ENCODE measurements around the gene CDH8.

The CDH8 gene

DNA sequence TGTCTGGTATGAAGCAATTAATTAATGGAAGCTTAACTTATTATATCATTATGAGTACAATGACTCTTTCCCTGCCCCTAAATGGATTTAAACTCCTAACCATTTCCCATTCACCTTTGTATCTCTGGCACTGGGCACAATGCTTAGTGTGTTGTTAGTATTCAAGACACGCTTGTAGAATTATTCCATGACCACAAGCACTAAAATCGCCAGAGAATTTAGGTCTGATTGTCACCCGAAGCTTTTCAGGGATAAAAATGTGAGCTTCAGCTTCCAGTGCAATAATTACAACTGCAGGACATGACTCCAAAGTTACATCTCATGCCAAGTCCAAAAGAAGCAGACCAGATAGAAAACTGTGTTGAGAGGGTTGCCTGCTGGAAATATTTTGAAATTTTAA is 101.6 kb downstream of the CDH8 start:
- TF ChIP-seq POLR2AphosphoS5 (IDR thresholded peaks at IDR 0.05; ENCODE audit: low read depth) (no peak), SPI1 (IDR thresholded peaks at IDR 0.05; ENCODE audit: borderline replicate concordance, low read depth) (no peak), GABPA (IDR thresholded peaks at IDR 0.05; ENCODE audit: low read depth) (no peak)
- TF ChIP-seq, protein P1, sequence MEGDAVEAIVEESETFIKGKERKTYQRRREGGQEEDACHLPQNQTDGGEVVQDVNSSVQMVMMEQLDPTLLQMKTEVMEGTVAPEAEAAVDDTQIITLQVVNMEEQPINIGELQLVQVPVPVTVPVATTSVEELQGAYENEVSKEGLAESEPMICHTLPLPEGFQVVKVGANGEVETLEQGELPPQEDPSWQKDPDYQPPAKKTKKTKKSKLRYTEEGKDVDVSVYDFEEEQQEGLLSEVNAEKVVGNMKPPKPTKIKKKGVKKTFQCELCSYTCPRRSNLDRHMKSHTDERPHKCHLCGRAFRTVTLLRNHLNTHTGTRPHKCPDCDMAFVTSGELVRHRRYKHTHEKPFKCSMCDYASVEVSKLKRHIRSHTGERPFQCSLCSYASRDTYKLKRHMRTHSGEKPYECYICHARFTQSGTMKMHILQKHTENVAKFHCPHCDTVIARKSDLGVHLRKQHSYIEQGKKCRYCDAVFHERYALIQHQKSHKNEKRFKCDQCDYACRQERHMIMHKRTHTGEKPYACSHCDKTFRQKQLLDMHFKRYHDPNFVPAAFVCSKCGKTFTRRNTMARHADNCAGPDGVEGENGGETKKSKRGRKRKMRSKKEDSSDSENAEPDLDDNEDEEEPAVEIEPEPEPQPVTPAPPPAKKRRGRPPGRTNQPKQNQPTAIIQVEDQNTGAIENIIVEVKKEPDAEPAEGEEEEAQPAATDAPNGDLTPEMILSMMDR (IDR thresholded peaks at IDR 0.05; ENCODE audit: insufficient read depth, low read length): no peak
- TF ChIP-seq, protein P2, sequence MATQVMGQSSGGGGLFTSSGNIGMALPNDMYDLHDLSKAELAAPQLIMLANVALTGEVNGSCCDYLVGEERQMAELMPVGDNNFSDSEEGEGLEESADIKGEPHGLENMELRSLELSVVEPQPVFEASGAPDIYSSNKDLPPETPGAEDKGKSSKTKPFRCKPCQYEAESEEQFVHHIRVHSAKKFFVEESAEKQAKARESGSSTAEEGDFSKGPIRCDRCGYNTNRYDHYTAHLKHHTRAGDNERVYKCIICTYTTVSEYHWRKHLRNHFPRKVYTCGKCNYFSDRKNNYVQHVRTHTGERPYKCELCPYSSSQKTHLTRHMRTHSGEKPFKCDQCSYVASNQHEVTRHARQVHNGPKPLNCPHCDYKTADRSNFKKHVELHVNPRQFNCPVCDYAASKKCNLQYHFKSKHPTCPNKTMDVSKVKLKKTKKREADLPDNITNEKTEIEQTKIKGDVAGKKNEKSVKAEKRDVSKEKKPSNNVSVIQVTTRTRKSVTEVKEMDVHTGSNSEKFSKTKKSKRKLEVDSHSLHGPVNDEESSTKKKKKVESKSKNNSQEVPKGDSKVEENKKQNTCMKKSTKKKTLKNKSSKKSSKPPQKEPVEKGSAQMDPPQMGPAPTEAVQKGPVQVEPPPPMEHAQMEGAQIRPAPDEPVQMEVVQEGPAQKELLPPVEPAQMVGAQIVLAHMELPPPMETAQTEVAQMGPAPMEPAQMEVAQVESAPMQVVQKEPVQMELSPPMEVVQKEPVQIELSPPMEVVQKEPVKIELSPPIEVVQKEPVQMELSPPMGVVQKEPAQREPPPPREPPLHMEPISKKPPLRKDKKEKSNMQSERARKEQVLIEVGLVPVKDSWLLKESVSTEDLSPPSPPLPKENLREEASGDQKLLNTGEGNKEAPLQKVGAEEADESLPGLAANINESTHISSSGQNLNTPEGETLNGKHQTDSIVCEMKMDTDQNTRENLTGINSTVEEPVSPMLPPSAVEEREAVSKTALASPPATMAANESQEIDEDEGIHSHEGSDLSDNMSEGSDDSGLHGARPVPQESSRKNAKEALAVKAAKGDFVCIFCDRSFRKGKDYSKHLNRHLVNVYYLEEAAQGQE (IDR thresholded peaks at IDR 0.05; ENCODE audit: insufficient replicate concordance, low read depth): no peak
- H3K27ac ChIP-seq (replicated peaks): no peak overlapping the region
- no peak for DNase-seq (ENCODE audit: low read depth in 1 of 2, low spot score in 1 of 2)

DNA sequence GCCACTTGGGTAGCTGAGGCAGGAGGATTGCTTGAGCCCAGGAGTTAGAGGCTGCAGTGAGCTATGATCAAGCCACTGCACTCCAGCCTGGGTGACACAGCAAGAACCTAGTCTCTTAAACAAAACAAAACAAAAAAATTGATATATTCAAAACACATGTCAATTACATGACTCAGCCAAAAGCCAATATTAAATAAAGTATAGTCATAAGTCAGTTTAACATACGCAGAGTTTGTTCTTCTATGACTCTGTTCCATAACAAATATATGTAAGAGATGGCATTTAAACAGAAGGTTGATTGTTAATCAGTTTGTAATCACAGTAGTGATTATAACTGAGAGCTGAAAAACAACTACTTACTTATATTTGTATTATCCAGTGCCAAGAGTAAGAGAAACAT is 106.5 kb downstream of the CDH8 start:
- H3K4me3 ChIP-seq (replicated peaks; ENCODE audit: insufficient read depth, low read length): no peak overlapping the region
- no peak for DNase-seq (ENCODE audit: low read depth in 1 of 2, low spot score in 1 of 2)

More for the DNA sequence above, 101.6 kb downstream of the CDH8 start:
- H3K27me3 ChIP-seq (ENCODE audit: insufficient read depth, poor library complexity, severe bottlenecking): no peaks in the 10 kb centered on the region
- H3K4me3 ChIP-seq (replicated peaks; ENCODE audit: insufficient read depth, low read length): no peak overlapping the region

DNA sequence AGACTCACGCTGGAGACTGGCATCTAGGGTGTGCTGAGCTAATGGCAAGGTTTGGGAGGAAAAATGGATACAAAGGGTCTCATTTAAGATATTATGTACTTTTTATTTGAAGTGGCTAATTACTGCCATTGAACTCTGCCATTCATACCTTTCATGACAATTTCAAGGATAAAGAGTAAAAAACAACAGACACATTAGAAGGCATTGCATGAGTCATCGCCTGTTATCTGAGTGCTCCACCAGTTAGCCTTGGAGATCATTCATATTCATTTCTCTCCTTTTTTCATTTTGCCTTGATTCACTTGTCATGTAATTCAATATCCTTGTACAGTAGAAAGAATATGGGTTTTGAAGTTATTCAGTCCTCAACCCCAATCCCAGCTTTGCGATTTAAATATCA is 109.5 kb downstream of the CDH8 start:
- no peak for TF ChIP-seq POLR2AphosphoS5 (IDR thresholded peaks at IDR 0.05; ENCODE audit: low read depth)
- no peak for TF ChIP-seq SPI1 (IDR thresholded peaks at IDR 0.05; ENCODE audit: borderline replicate concordance, low read depth)
- TF ChIP-seq, protein P1 (IDR thresholded peaks at IDR 0.05; ENCODE audit: insufficient read depth, low read length): no peak
- no peak for TF ChIP-seq GABPA (IDR thresholded peaks at IDR 0.05; ENCODE audit: low read depth)
- TF ChIP-seq, protein P2 (IDR thresholded peaks at IDR 0.05; ENCODE audit: insufficient replicate concordance, low read depth): no peak
- DNase-seq (ENCODE audit: low read depth in 1 of 2, low spot score in 1 of 2): no peak
- no peak overlapping the region for H3K4me3 ChIP-seq (replicated peaks; ENCODE audit: insufficient read depth, low read length)

More for the DNA sequence above, 106.5 kb downstream of the CDH8 start:
- TF ChIP-seq, protein P2 (IDR thresholded peaks at IDR 0.05; ENCODE audit: insufficient replicate concordance, low read depth): no peak
- TF ChIP-seq, protein P1 (IDR thresholded peaks at IDR 0.05; ENCODE audit: insufficient read depth, low read length): no peak
- no peak for TF ChIP-seq POLR2AphosphoS5 (IDR thresholded peaks at IDR 0.05; ENCODE audit: low read depth)
- no peak for TF ChIP-seq SPI1 (IDR thresholded peaks at IDR 0.05; ENCODE audit: borderline replicate concordance, low read depth)
- no peak for TF ChIP-seq GABPA (IDR thresholded peaks at IDR 0.05; ENCODE audit: low read depth)
- Histone ChIP-seq H3K27ac (replicated peaks) (no peak overlapping the region), H3K27me3 (ENCODE audit: insufficient read depth, poor library complexity, severe bottlenecking) (no peaks in the 10 kb centered on the region)

More for the DNA sequence above, 109.5 kb downstream of the CDH8 start:
- Histone ChIP-seq H3K27me3 (ENCODE audit: insufficient read depth, poor library complexity, severe bottlenecking) (no peaks in the 10 kb centered on the region), H3K27ac (replicated peaks) (no peak overlapping the region)

All from HL-60 (cell line).